Uterus (tissue), 2 donors: Measurements from ENCODE around the gene ASAP2.

Source experiments
- CTCF ChIP-seq, 4 experiments: fragments of 200-600 bp in 2 of 4; fragments of 450-650 bp in 2 of 4; sonication (generic) in 2 of 4; IDR thresholded peaks; one replicate each; pipeline ENCODE4 v1.5.1; 2016 to 2019; ENCODE audit warnings: antibody characterized with exemption in 4 of 4, mild to moderate bottlenecking in 2 of 4, moderate library complexity in 1 of 4
- POLR2A ChIP-seq, 2 donors: fragments of 450-650 bp; IDR thresholded peaks; one replicate each; pipeline ENCODE4 v1.6.1; 2016; ENCODE audit warnings: antibody characterized with exemption in 2 of 2, mild to moderate bottlenecking in 1 of 2, moderate library complexity in 1 of 2

GRCh38 chr2:9167718-9168657 lies 38.6 kb upstream of the ASAP2 start:
- TF ChIP-seq CTCF (IDR thresholded peaks at IDR 0.05) (no peak), POLR2A (IDR thresholded peaks at IDR 0.05) (no peak)
